Measurements from ENCODE around the gene FBL.
A peak's percentile ranks its signal among the peaks of the same experiment; 100 is the strongest.

Gene FBL

DNA sequence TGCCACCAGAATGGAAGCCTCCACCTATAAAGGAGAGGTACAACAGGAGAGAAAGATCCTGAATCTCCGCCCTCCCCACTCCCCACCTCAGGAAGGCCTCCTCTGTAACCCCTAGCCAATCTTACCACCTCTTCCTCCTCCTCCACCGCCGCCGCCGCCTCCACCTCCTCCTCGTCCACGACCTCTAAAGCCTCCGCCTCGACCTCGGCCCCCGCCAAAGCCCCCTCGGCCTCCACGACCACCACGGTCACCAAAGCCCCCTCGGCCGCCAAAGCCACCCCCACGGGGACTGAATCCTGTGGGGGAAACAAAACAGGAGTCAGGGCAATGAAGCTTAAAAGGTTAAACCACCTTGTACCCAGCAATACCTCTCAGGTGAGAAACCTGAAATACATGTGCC, 5.7 kb downstream of the FBL start:
- TF ChIP-seq, protein P1, sequence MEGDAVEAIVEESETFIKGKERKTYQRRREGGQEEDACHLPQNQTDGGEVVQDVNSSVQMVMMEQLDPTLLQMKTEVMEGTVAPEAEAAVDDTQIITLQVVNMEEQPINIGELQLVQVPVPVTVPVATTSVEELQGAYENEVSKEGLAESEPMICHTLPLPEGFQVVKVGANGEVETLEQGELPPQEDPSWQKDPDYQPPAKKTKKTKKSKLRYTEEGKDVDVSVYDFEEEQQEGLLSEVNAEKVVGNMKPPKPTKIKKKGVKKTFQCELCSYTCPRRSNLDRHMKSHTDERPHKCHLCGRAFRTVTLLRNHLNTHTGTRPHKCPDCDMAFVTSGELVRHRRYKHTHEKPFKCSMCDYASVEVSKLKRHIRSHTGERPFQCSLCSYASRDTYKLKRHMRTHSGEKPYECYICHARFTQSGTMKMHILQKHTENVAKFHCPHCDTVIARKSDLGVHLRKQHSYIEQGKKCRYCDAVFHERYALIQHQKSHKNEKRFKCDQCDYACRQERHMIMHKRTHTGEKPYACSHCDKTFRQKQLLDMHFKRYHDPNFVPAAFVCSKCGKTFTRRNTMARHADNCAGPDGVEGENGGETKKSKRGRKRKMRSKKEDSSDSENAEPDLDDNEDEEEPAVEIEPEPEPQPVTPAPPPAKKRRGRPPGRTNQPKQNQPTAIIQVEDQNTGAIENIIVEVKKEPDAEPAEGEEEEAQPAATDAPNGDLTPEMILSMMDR (IDR thresholded peaks at IDR 0.05; ENCODE audit: control insufficient read depth, insufficient read depth, low read depth, low read length, missing control alignments) = no peak
- no peak overlapping the region for H3K4me3 ChIP-seq (ENCODE audit: control insufficient read depth, low read depth, low read length)
- DNase-seq (ENCODE audit: low read depth) = no peak

DNA sequence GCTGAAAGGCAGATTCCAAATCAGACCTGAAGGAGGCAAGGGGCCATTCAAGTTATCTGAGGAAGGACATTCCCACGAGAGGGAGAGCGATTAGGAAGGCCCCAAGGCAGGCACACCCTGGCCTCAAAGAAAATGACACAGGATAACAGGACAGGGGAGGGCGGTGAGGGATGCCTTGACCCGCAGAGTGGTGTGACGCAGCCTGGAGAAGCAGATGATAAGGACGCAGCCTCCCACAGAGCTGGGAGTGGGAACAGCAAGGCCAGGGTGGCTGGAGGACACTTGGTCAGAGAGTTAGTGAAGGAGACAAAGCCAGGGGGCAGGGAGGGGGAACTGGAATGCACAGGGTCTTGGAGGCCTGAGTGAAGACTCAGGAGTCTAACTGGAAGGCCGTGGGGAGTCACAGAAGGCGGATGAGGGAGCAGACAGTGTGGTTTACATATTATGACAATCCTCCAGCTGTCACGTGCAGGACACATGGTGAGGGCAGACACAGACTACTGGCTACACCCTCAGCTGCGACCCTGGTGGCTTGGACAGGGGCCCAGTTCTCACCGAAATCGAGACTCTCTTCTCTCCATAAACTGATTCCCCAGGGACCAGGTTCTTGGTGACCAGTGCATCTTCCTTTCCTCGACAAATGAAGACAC, 6.4 kb downstream of the FBL start:
- TF ChIP-seq, protein P1 (IDR thresholded peaks at IDR 0.05; ENCODE audit: control insufficient read depth, insufficient read depth, low read depth, low read length, missing control alignments) = no peak
- no peak for DNase-seq (ENCODE audit: low read depth)
- H3K4me3 ChIP-seq (ENCODE audit: control insufficient read depth, low read depth, low read length) = no peak overlapping the region

DNA sequence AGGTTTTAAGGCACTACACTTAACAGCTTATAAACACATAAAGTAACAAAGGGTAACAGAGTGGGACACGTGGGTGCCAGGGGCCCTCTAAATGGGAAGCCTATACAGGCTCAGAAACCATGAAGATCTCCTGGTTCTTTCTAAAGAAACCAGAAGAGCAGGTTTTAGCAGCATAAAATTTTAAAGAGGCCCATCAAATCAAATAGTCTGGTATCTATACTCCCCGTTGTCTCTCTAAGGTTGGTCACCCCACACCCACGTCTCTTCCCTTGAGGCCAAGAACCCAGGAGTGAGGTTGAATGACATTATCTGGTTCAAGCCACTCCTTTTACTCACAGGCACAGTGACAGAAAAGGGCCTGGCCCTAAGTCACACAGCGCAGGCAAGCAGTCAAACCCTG, 7.6 kb downstream of the FBL start:
- no peak for DNase-seq (ENCODE audit: low read depth)
- TF ChIP-seq, protein P1 (IDR thresholded peaks at IDR 0.05; ENCODE audit: control insufficient read depth, insufficient read depth, low read depth, low read length, missing control alignments) = no peak
- no peak overlapping the region for H3K4me3 ChIP-seq (ENCODE audit: control insufficient read depth, low read depth, low read length)

DNA sequence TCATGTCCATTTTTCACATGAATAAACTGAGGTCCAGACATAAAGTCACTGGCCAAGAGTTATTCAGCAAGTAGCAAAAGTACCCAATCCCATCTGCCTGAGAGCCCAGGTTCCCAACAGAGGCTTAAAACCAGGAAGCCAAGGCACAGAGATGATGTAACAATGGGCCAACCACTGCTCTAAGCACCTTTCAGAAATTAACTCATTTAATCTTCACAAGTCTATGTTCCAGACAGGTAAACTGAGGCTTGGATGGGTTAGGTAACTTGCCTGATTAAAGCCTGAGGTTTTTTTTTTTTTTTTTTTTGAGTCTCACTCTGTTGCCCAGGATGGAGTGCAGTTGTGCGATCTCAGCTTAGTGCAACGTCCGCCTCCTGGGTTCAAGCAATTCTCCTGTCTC, 8.2 kb downstream of the FBL start:
- TF ChIP-seq, protein P1 (IDR thresholded peaks at IDR 0.05; ENCODE audit: control insufficient read depth, insufficient read depth, low read depth, low read length, missing control alignments) = no peak
- H3K4me3 ChIP-seq (ENCODE audit: control insufficient read depth, low read depth, low read length) = no peak overlapping the region
- DNase-seq (ENCODE audit: low read depth) = no peak

DNA sequence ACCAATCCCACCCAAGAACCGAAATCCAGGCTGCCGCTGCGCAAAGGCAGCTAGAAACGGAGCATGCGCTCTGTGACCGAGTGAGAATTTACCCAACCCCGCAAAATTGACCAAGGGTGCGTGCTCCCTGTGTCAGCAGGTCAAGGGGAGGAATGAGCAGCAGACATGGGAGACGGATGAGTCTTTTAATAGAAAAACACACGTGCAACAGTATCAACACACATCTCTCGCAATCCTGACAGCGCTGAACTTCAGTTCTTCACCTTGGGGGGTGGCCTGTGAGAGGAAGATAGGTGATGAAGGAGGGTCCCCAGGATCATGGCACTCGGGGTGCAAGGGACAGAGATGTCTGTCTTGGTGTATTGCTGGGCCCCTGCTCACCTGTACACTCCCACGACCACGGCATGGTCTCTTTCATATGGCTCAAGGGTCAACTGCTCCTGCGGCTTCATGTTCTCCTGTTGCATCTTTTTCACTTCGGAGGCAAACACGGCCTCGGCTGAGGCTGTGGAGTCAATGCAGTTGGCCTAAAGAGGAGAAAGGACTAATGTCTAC, 11.8 kb downstream of the FBL start:
- no peak overlapping the region for H3K4me3 ChIP-seq (ENCODE audit: control insufficient read depth, low read depth, low read length)
- no peak for DNase-seq (ENCODE audit: low read depth)
- TF ChIP-seq, protein P1 (IDR thresholded peaks at IDR 0.05; ENCODE audit: control insufficient read depth, insufficient read depth, low read depth, low read length, missing control alignments) = no peak

DNA sequence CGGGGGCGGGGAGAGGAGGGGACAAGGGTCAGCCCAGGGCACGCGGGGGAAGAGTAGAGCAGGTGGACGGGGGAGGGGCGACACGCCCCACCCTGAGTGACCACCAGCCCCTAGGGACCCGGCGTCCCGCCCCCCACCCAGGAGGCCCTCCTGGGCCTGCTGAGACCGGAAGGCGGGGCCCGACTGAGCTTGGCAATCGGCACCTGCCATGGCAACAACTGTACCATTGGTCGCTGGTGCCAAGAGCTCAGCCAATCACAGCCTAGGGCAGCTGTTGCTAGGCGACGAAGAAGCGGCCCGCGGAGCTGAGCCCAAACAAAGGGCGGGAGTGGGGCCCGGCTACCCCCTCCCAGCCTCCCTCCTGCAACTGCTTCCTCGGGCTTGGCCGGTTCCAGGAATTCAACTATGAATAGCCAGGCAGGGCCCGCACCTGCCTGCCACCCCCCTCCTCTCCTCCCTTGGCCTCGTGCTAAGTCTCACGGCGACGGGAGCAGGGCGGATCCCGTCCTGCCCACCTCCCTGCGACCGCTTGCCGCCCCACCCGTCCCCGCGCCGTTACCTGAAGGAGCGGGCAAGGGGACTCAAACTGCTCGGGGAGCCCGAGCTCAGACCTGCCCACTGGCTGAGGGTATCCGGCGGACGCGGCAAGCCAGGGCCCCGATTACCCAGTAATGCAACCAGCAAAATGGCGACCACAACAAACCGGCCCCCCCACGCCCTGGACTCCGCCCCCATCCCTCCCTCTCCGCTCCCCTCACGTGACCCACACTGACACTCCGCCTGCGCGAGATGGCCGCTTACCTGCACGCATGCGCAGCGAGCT, 12.5 kb downstream of the FBL start, which contains the start of gene DYRK1B:
TSS of gene DYRK1B (minus strand) at position 699 of the 823 bp plus-strand sequence. CDS start 2,295 bp downstream, outside the sequence.
- TF ChIP-seq, protein P1 (IDR thresholded peaks at IDR 0.05; ENCODE audit: control insufficient read depth, insufficient read depth, low read depth, low read length, missing control alignments) = no peak
- peak; percentile 84 for DNase-seq (ENCODE audit: low read depth)

More for the DNA sequence above, 12.5 kb downstream of the FBL start, which contains the start of gene DYRK1B:
- peak within 1 kb of the TSS; percentile 71 for H3K4me3 ChIP-seq (ENCODE audit: control insufficient read depth, low read depth, low read length)
